ENCODE measurements around the gene LST1.

- TF ChIP-seq CTCF (IDR thresholded peaks at IDR 0.05) (no peak), POLR2A (IDR thresholded peaks at IDR 0.05) (no peak)
Observed at GRCh38 chr6:31617010-31617409, 30.9 kb downstream of the LST1 start.

All from lower leg skin (tissue), 3 donors.